K562 (cell line): ENCODE results near the gene FOXD2. TPM values are rescaled to one million over a fixed set of nuclear protein-coding genes. Genes with fewer than 3 reads are reported as not detected.

ENCODE experiments used
- ATAC-seq: fragments of 200-7000 bp; cut with Tn5 transposase; 3 replicates; pipeline ENCODE4 v1.9.1; 2020; ENCODE audit warnings: moderate library complexity
- BruUV-seq: library from RNA; stranded (reverse); fragments of 400-500 nt; replicated peaks from 2 replicates; lab custom pipeline; 2021; lab: Mats Ljungman, UMichigan
- CTCF ChIA-PET: fragments of 300-600 bp; formaldehyde crosslinking; extraction: SDS; loops from one replicate; lab custom pipeline; 2021; ENCODE audit warnings: low intra/inter-chr PET ratio; lab: Yijun Ruan, JAX
- POLR2A ChIA-PET: fragments of 300-600, 350-650 bp; sonication (Branson Sonifier 250); formaldehyde crosslinking; extraction: SDS; loops from one replicate; lab custom pipeline; 2021; ENCODE audit warnings: antibody characterized with exemption, inconsistent platforms; lab: Yijun Ruan, JAX
- DNase-seq, 4 experiments: peaks; one replicate each; pipeline versions ENCODE4 v3.0.0 to v3.0.0-alpha.2; 2011 to 2018; ENCODE audit warnings: low spot score in 3 of 4, mixed read lengths in 3 of 4; ENCODE audit errors: extremely low read depth in 1 of 4
- FAIRE-seq: peaks from 2 replicates; lab custom pipeline; 2011; peaks lifted over from hg19 to GRCh38; lab: Jason Lieb, UNC
- H2AFZ ChIP-seq: 2 replicates; pipeline ENCODE4 v1.6.0; 2011; ENCODE audit warnings: low read depth, low read length, control low read depth, inconsistent platforms
- H3K27ac ChIP-seq: fragments of 200-600 bp; 3 replicates; pipeline ENCODE4 v1.8.0; 2011; ENCODE audit warnings: low read depth, mild to moderate bottlenecking, control low read depth, inconsistent platforms, low read length, moderate library complexity, mixed read lengths; ENCODE audit errors: extremely low read depth
- H3K27me3 ChIP-seq, 2 experiments: fragments of 300-600 bp in 1 of 2; 2 replicates in 1 of 2; 3 replicates in 1 of 2; pipeline versions ENCODE4 v1.6.0 to v1.8.0; 2011; ENCODE audit warnings: inconsistent platforms in 2 of 2, low read length in 2 of 2, mild to moderate bottlenecking in 1 of 2, mixed read lengths in 1 of 2, moderate library complexity in 1 of 2; ENCODE audit not compliant: control insufficient read depth in 2 of 2, insufficient read depth in 2 of 2
- H3K36me3 ChIP-seq: fragments of 300-600 bp; 3 replicates; pipeline ENCODE4 v1.8.0; 2011; ENCODE audit warnings: mild to moderate bottlenecking, low read length, inconsistent platforms; ENCODE audit not compliant: control insufficient read depth, insufficient read depth
- H3K4me1 ChIP-seq, 2 experiments: fragments of 200-600 bp in 1 of 2; replicated peaks in 1 of 2; 2 replicates in 1 of 2; 3 replicates in 1 of 2; pipeline versions ENCODE4 v1.5.1 to v1.8.0; 2011; ENCODE audit warnings: inconsistent platforms in 2 of 2, low read length in 2 of 2, mild to moderate bottlenecking in 1 of 2, mixed read lengths in 1 of 2, moderate library complexity in 1 of 2; ENCODE audit not compliant: control insufficient read depth in 2 of 2, insufficient read depth in 2 of 2
- H3K4me2 ChIP-seq: 2 replicates; pipeline ENCODE4 v1.6.1; 2011; ENCODE audit warnings: low read length, control low read depth, inconsistent platforms, mixed read lengths; ENCODE audit not compliant: insufficient read depth
- H3K4me3 ChIP-seq: fragments of 200-600 bp; sonication (generic), shearing (Covaris generic); 2 replicates; pipeline ENCODE4 v1.5.1; 2016; ENCODE audit warnings: control low read depth, inconsistent platforms
- H3K79me2 ChIP-seq: fragments of 200-600 bp; 3 replicates; pipeline ENCODE4 v1.8.0; 2011; ENCODE audit warnings: low read length, inconsistent platforms; ENCODE audit not compliant: control insufficient read depth, insufficient read depth
- H3K9ac ChIP-seq, 2 experiments: 2 replicates each; pipeline versions ENCODE4 v1.6.0 to v1.6.1; 2011; ENCODE audit warnings: low read depth in 2 of 2, low read length in 2 of 2, control low read depth in 1 of 2, inconsistent platforms in 1 of 2, mild to moderate bottlenecking in 1 of 2, mixed read lengths in 1 of 2; ENCODE audit not compliant: insufficient read depth in 1 of 2
- H3K9me1 ChIP-seq: one replicate; pipeline ENCODE4 v1.6.0; 2011; ENCODE audit warnings: inconsistent platforms, mild to moderate bottlenecking, low read length, moderate library complexity; ENCODE audit not compliant: control insufficient read depth, insufficient read depth
- H3K9me3 ChIP-seq: replicated peaks from 2 replicates; pipeline ENCODE4 v1.5.1; 2011; ENCODE audit warnings: low read depth, low read length, inconsistent platforms; ENCODE audit not compliant: control insufficient read depth, insufficient read depth
- H4K20me1 ChIP-seq: replicated peaks from 2 replicates; pipeline ENCODE4 v1.6.1; 2011; ENCODE audit warnings: low read length, inconsistent platforms, mixed read lengths; ENCODE audit not compliant: control insufficient read depth, insufficient read depth
- EHMT2 ChIP-seq: fragments of 450-650 bp; IDR thresholded peaks from 2 replicates; pipeline ENCODE4 v1.6.1; 2018; ENCODE audit warnings: antibody characterized with exemption
- HEY1 ChIP-seq: fragments of 250-450 bp; sonication (Bioruptor Pico); IDR thresholded peaks from 2 replicates; pipeline ENCODE4 v1.5.0; 2020; ENCODE audit warnings: mild to moderate bottlenecking, moderate library complexity, borderline replicate concordance
- HLTF ChIP-seq: fragments of 450-650 bp; IDR thresholded peaks from 2 replicates; pipeline ENCODE4 v1.6.1; 2016
- ILK ChIP-seq: fragments of 450-650 bp; IDR thresholded peaks from 2 replicates; pipeline ENCODE4 v1.6.1; 2016; ENCODE audit warnings: missing genetic modification characterization, low read depth, mild to moderate bottlenecking, missing compliant biosample characterization, moderate library complexity, borderline replicate concordance
- MTA1 ChIP-seq: fragments of 450-650 bp; IDR thresholded peaks from 2 replicates; pipeline ENCODE4 v1.6.1; 2017; ENCODE audit warnings: borderline replicate concordance
- NFIC ChIP-seq: fragments of 450-650 bp; IDR thresholded peaks from 2 replicates; pipeline ENCODE4 v1.6.1; 2017; ENCODE audit warnings: mild to moderate bottlenecking, inconsistent platforms
- PCBP2 ChIP-seq: fragments of 200-400 bp; formaldehyde crosslinking; IDR thresholded peaks from 2 replicates; pipeline ENCODE4 v1.6.1; 2018; ENCODE audit warnings: low read length, low read depth, mild to moderate bottlenecking, moderate library complexity; ENCODE audit not compliant: poor library complexity, severe bottlenecking
- RBM15 ChIP-seq: fragments of 200-400 bp; formaldehyde crosslinking; IDR thresholded peaks from 2 replicates; pipeline ENCODE4 v1.6.1; 2018; ENCODE audit warnings: mild to moderate bottlenecking, low read length, moderate library complexity; ENCODE audit not compliant: insufficient read depth
- SNIP1 ChIP-seq: fragments of 450-650 bp; IDR thresholded peaks from 2 replicates; pipeline ENCODE4 v1.7.1; 2017; ENCODE audit warnings: low read depth, mild to moderate bottlenecking
- TAL1 ChIP-seq: fragments of 450-650 bp; IDR thresholded peaks from 2 replicates; pipeline ENCODE4 v1.6.1; 2016; ENCODE audit warnings: mild to moderate bottlenecking
- TFAM ChIP-seq: fragments of 250-450 bp; sonication (Bioruptor Pico); conservative IDR thresholded peaks from 2 replicates; pipeline ENCODE4 v1.5.0; 2021; ENCODE audit warnings: mild to moderate bottlenecking, moderate library complexity
- UBTF ChIP-seq, 2 experiments: IDR thresholded peaks; 2 replicates each; pipeline ENCODE4 v1.6.1; 2012; ENCODE audit warnings: improper control_type of control experiment in 2 of 2, low read depth in 2 of 2, low read length in 2 of 2, borderline replicate concordance in 1 of 2
- ZC3H4 ChIP-seq: sonication (generic); formaldehyde crosslinking; IDR thresholded peaks from 2 replicates; pipeline ENCODE4 v1.9.0; 2021; ENCODE audit warnings: missing genetic modification reagents, borderline replicate concordance
- ZFP30 ChIP-seq: fragments of 250-450 bp; sonication (Bioruptor Pico); IDR thresholded peaks from 2 replicates; pipeline ENCODE4 v1.8.0; 2022; ENCODE audit warnings: moderate library complexity, mild to moderate bottlenecking, inconsistent platforms, borderline replicate concordance
- ZNF165 ChIP-seq: fragments of 250-450 bp; sonication (Bioruptor Pico); IDR thresholded peaks from 2 replicates; pipeline ENCODE4 v1.4.0; 2020; ENCODE audit warnings: borderline replicate concordance
- ZNF23 ChIP-seq: fragments of 250-450 bp; sonication (Bioruptor Pico); IDR thresholded peaks from 2 replicates; pipeline ENCODE4 v1.4.0; 2020; ENCODE audit warnings: mild to moderate bottlenecking
- ZNF347 ChIP-seq: fragments of 450-650 bp; formaldehyde crosslinking; IDR thresholded peaks from 2 replicates; pipeline ENCODE4 v1.4.0; 2020; ENCODE audit warnings: low read depth, mild to moderate bottlenecking, moderate library complexity
- ZNF384 ChIP-seq: IDR thresholded peaks from 2 replicates; pipeline ENCODE4 v1.6.1; 2012; ENCODE audit warnings: low read depth, low read length, improper control_type of control experiment
- ZNF408 ChIP-seq: fragments of 250-450 bp; sonication (Bioruptor Pico); IDR thresholded peaks from 2 replicates; pipeline ENCODE4 v1.4.0; 2020; ENCODE audit warnings: low read depth, mild to moderate bottlenecking, moderate library complexity
- ZSCAN32 ChIP-seq: fragments of 450-650 bp; formaldehyde crosslinking; IDR thresholded peaks from 2 replicates; pipeline ENCODE4 v1.4.0; 2020; ENCODE audit warnings: mild to moderate bottlenecking, moderate library complexity
- whole genome bisulfite sequencing: fragments of 100-300 bp; shearing (Covaris generic); methylation state at CpG from one replicate; pipeline ENCODE4 v1.1.6; 2016; ENCODE audit warnings: low coverage, mixed read lengths; ENCODE audit not compliant: insufficient coverage; ENCODE audit errors: missing lambda C conversion rate; 5-methylcytosine and 5-hydroxymethylcytosine counted together
- in situ Hi-C: fragments of 300-500 bp; cut with MboI; formaldehyde crosslinking; loops from 4 replicates; pipeline ENCODE4 v1.15.0; 2018; ENCODE audit warnings: inconsistent platforms, mixed read lengths
- intact Hi-C: fragments of 100-400 bp; cut with micrococcal nuclease; formaldehyde crosslinking; loops from 2 replicates; pipeline ENCODE4 v1.14.2; 2022
- polyA plus RNA-seq, 8 experiments: library from polyadenylated mRNA; depleted of rRNA in 4 of 8; stranded (reverse) in 5 of 8; unstranded in 3 of 8; fragments of >200 nt; fragmentation: Nextera tagmentation in 2 of 8; fragmentation: Illumina TruSeq in 1 of 8; extraction: Ambion mirVana in 2 of 8; extraction: Trizol in 1 of 8; gene quantifications; 2 replicates each; pipeline versions ENCODE4 v1.2.1 to v1.2.3, GENCODE V29; 2011 to 2014; ENCODE audit warnings: inconsistent platforms in 1 of 8, missing spikeins in 1 of 8
- total RNA-seq, 7 experiments: library from RNA; depleted of rRNA in 6 of 7; stranded (reverse); fragments of >200 nt in 6 of 7; fragmentation: Illumina TruSeq in 2 of 7; extraction: Trizol in 2 of 7; gene quantifications; 2 replicates each; pipeline versions ENCODE4 v1.2.1 to v1.2.3, GENCODE V29; 2011 to 2021; ENCODE audit warnings: low replicate concordance in 1 of 7

FOXD2 gene
- total and polyA plus RNA-seq, 9 of the 15 experiments (the other 6 are each of a cell fraction or from before 2014, with no cell fraction given), result 0.06 to 1.2 (median 0.22) TPM

GRCh38 chr1:47477595-47478080, 39.8 kb downstream of the FOXD2 start (continued):
- TF ChIP-seq PCBP2 (no peak), ZFP30 (CRISPR knock-in tag) (no peak), ZNF23 (no peak), TFAM (CRISPR knock-in tag) (no peak), SNIP1 (no peak)
- TF ChIP-seq, all 486 proteins: peak for 0

GRCh38 chr1:47478090-47478489, 40.2 kb downstream of the FOXD2 start:
- FAIRE-seq, result no peak
- Histone ChIP-seq H3K36me3 (no peaks in the 10 kb centered on the region), H4K20me1 (peaks cover 4% of the 10 kb centered on the region; the same call in 1 of the 2 replicates), H3K27ac (no peak overlapping the region), H3K79me2 (no peaks in the 10 kb centered on the region), H3K9me3 (no peaks in the 10 kb centered on the region), H3K4me1 (no peaks in the 10 kb centered on the region), H3K4me2 (no peak overlapping the region), H3K4me3 (no peak overlapping the region), H3K9ac (no peak overlapping the region), H3K9me1 (no peaks in the 10 kb centered on the region), H2AFZ (no peak overlapping the region), H3K27me3 (peaks cover 24 to 63% of the 10 kb centered on the region in 2 experiments; a peak in 4 of 5 replicates)
- BruUV-seq, result no TSS peak
- ChIA-PET POLR2A (no interaction called here), CTCF (no interaction called here)
- DNase-seq, result no peak
- in situ Hi-C loops (no loop called here), intact Hi-C loops (no loop called here)
- ATAC-seq, result no peak; the same call in 2 of the 3 replicates
- WGBS, result under 1% methylated on average over 9 of the region's 9 CpGs
- TF ChIP-seq EHMT2, result no peak
- TF ChIP-seq ZC3H4 (CRISPR knock-in tag), result no peak
- no peak for TF ChIP-seq ZNF347 (CRISPR knock-in tag)
- no peak for TF ChIP-seq TAL1
- no peak for TF ChIP-seq ZSCAN32
- TF ChIP-seq ILK, result no peak
- no peak for TF ChIP-seq UBTF (IDR thresholded peaks at IDR 0.05; ENCODE audit: borderline replicate concordance in 1 of 2, low read depth in 2 of 2, low read length in 2 of 2)
- no peak for TF ChIP-seq ZNF165 (CRISPR knock-in tag)
- TF ChIP-seq ZNF408 (CRISPR knock-in tag), result no peak
- TF ChIP-seq RBM15, result no peak
- TF ChIP-seq MTA1, result no peak
- no peak for TF ChIP-seq HEY1 (CRISPR knock-in tag)
- TF ChIP-seq NFIC, result no peak
- TF ChIP-seq ZNF384, result no peak
- TF ChIP-seq HLTF, result no peak
